ENCODE results near the gene MED23. TPM values are rescaled to one million over a fixed set of nuclear protein-coding genes. Genes with fewer than 3 reads are reported as not detected.
"Not testable (repeated sequence)": the region's sequence is repeated elsewhere in the genome, so short reads cannot be mapped to it uniquely, and the experiment has no call there.

MED23 gene
- total RNA-seq, 1 donor from 2014 or later = 10.8 TPM

DNA sequence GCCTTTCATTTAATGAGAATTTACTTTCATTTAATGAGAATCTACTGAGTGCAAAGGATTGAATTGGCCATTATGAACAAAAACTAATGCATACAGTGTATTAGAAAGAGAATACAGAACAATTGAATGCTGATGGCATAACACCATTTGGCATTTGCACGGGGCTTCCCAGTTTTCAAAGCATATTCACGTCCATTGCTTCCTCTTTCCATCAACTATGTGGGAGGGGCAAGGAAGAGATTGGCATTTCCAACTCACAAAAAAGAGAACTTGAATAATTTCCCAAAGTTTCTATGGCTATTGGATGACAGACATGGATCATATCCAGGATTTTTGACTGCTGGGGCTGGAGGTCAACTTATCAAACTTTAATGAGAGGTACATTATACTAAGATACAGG, 78.2 kb downstream of the MED23 start:
- no peak overlapping the region for H3K27ac ChIP-seq (replicated peaks)
- no peaks in the 10 kb centered on the region for H3K36me3 ChIP-seq
- H3K27me3 ChIP-seq (ENCODE audit: low read depth) = no peaks in the 10 kb centered on the region
- TF ChIP-seq, protein P1, sequence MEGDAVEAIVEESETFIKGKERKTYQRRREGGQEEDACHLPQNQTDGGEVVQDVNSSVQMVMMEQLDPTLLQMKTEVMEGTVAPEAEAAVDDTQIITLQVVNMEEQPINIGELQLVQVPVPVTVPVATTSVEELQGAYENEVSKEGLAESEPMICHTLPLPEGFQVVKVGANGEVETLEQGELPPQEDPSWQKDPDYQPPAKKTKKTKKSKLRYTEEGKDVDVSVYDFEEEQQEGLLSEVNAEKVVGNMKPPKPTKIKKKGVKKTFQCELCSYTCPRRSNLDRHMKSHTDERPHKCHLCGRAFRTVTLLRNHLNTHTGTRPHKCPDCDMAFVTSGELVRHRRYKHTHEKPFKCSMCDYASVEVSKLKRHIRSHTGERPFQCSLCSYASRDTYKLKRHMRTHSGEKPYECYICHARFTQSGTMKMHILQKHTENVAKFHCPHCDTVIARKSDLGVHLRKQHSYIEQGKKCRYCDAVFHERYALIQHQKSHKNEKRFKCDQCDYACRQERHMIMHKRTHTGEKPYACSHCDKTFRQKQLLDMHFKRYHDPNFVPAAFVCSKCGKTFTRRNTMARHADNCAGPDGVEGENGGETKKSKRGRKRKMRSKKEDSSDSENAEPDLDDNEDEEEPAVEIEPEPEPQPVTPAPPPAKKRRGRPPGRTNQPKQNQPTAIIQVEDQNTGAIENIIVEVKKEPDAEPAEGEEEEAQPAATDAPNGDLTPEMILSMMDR (IDR thresholded peaks at IDR 0.05; ENCODE audit: borderline replicate concordance) = no peak
- H3K9me3 ChIP-seq (replicated peaks) = no peaks in the 10 kb centered on the region
- DNase-seq = no peak
- intact Hi-C loops (cut with micrococcal nuclease) = no loop called here
- no peak overlapping the region for H3K4me3 ChIP-seq
- H3K4me1 ChIP-seq = no peaks in the 10 kb centered on the region

DNA sequence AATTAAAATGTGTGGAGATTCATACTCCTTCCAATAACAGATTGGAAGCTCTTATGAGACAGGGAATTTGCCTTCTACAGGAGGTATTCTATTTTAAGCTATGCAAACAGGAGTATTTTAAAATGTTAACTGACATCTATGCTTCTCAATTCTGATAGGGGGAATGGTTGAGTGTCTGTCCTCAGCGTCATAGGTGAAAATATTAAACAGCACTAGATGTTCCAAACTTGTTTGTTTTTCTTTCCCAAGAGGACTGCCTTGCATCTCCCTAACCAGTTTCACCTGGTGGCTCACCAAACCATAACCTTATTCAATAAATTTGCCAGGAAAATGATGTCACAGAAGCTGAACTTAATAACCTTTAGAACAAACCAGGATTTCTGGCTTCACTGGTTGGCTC, 79.6 kb downstream of the MED23 start:
- Histone ChIP-seq H3K27ac (replicated peaks) (no peak overlapping the region), H3K27me3 (ENCODE audit: low read depth) (no peaks in the 10 kb centered on the region), H3K4me1 (no peaks in the 10 kb centered on the region), H3K4me3 (no peak overlapping the region), H3K9me3 (replicated peaks) (peaks cover 1% of the 10 kb centered on the region), H3K36me3 (no peaks in the 10 kb centered on the region)
- intact Hi-C loops (cut with micrococcal nuclease) = no loop called here
- no peak for DNase-seq
- TF ChIP-seq, protein P1 (IDR thresholded peaks at IDR 0.05; ENCODE audit: borderline replicate concordance) = no peak

DNA sequence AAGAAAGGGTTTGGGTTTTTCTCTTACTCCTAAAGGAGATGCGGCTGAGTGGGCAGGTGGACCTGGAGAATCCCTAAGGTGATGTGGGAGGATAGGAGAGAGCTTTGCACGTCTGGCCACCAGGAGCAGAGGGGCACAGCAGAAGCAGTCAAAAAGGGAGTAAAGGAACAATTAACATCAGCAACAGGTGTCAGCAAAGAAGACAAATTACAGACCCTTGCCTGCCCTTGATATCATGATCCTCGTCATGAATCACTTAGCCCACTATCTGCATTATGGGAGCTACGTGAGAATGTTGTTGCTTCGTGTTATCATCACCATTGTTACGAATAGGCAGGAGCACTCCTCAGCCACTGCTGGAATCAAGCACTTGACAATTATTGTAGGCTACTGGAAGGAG, 80.6 kb downstream of the MED23 start:
- Histone ChIP-seq H3K36me3 (no peaks in the 10 kb centered on the region), H3K4me3 (no peak overlapping the region), H3K9me3 (replicated peaks) (peaks cover 5% of the 10 kb centered on the region), H3K27ac (replicated peaks) (no peak overlapping the region), H3K4me1 (no peaks in the 10 kb centered on the region), H3K27me3 (ENCODE audit: low read depth) (no peaks in the 10 kb centered on the region)
- TF ChIP-seq, protein P1 (IDR thresholded peaks at IDR 0.05; ENCODE audit: borderline replicate concordance) = no peak
- no peak for DNase-seq
- intact Hi-C loops (cut with micrococcal nuclease) = no loop called here

DNA sequence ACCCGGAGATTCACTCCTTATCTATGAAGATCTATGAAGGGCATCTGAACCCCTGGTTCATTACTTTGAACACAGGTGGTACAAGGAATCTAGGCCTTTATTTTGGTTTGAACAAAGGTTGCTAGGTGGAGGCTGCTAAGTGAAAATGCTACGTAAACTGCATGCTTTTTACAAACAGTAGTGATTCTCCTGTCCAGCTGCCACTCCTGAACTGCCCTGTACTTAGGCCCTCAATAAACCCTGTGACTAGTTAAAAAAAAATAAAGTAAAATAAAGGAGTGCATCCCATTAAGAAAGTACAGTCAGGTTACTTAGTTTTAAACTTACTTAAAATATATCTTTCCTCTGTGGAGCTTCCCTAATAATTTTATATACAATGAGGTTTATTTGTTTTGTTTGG, 82.7 kb downstream of the MED23 start:
- H3K4me1 ChIP-seq = no peaks in the 10 kb centered on the region
- intact Hi-C loops (cut with micrococcal nuclease) = no loop called here
- H3K27ac ChIP-seq (replicated peaks) = no peak overlapping the region
- H3K9me3 ChIP-seq (replicated peaks) = peaks cover 5% of the 10 kb centered on the region
- TF ChIP-seq, protein P1 (IDR thresholded peaks at IDR 0.05; ENCODE audit: borderline replicate concordance) = no peak
- H3K36me3 ChIP-seq = no peaks in the 10 kb centered on the region
- no peak for DNase-seq
- no peak overlapping the region for H3K4me3 ChIP-seq
- H3K27me3 ChIP-seq (ENCODE audit: low read depth) = no peaks in the 10 kb centered on the region

DNA sequence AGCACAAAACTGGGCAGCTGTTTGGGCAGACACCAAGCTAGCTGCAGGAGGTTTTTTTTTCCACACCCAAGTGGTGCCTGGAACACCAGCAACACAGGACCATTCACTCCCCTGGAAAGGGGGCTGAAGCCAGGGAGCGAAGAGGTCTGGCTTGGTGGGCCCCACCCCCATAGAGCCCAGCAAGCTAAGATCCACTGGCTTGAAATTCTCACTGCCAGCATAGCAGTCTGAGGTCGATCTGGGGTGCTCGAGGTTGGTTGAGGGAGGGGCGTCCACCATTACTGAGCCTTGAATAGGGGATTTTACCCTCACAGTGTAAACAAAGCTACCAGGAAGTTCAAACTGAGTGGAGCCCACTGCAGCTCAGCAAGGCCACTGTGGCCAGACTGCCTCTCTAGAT, 89.4 kb downstream of the MED23 start:
- H3K27ac ChIP-seq (replicated peaks); H3K36me3 ChIP-seq; H3K27me3 ChIP-seq (ENCODE audit: low read depth); DNase-seq; H3K9me3 ChIP-seq (replicated peaks); H3K4me1 ChIP-seq; H3K4me3 ChIP-seq: not testable (repeated sequence)
- intact Hi-C loops (cut with micrococcal nuclease) = loop anchor here (10.0 kb wide), 2 partner anchors 344 to 654 kb away; no protein-coding TSS in a partner anchor

DNA sequence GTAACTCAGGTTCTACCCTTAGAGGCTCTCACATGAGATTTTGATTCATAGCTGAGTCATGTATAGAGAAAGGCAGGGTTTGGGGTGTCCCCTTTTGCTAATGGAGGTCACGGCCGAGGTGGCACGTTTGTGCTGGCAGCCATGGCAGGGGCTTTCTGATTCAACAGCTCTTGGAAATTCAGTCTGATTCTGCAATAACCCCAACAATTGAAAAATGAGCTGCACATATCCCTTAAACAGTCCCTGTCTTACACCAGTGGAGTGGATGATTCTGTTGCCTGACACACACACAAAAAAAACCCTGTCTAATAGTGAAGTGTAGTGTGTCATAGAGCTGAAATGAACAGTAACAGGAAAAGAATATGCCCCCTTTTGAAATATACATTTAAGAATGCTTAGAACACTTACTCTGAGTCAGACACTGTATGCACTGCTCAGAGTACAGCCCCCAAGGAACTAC, 95.4 kb downstream of the MED23 start:
- Histone ChIP-seq H3K9me3 (replicated peaks) (peaks cover 4% of the 10 kb centered on the region), H3K27ac (replicated peaks) (no peak overlapping the region), H3K4me3 (no peak overlapping the region), H3K27me3 (ENCODE audit: low read depth) (no peaks in the 10 kb centered on the region), H3K4me1 (no peaks in the 10 kb centered on the region), H3K36me3 (no peaks in the 10 kb centered on the region)
- intact Hi-C loops (cut with micrococcal nuclease) = loop anchor here (10.0 kb wide), 2 partner anchors 338 to 648 kb away; no protein-coding TSS in a partner anchor
- DNase-seq = no peak
- TF ChIP-seq, protein P1 (IDR thresholded peaks at IDR 0.05; ENCODE audit: borderline replicate concordance) = no peak

DNA sequence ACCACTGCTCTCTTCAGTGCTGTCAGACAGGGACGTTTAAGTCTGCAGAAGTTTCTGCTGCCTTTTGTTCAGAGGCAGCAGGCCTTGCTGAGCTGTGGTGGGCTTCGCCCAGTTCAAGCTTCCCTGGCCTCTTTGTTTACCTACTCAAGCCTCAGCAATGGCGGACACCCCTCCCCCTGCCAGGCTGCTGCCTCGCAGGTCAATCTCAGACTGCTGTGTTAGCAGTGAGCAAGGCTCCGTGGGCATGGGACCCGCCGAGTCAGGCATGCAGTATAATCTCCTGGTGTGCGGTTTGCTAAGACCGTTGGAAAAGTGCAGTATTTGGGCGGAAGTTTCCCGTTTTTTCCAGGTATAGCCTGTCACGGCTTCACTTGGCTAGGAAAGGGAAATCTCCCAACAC, 96.4 kb downstream of the MED23 start:
- DNase-seq; H3K4me3 ChIP-seq; H3K4me1 ChIP-seq; H3K36me3 ChIP-seq; H3K9me3 ChIP-seq (replicated peaks); H3K27ac ChIP-seq (replicated peaks); H3K27me3 ChIP-seq (ENCODE audit: low read depth): not testable (repeated sequence)
- intact Hi-C loops (cut with micrococcal nuclease) = loop anchor here (10.0 kb wide), 2 partner anchors 337 to 647 kb away; no protein-coding TSS in a partner anchor

DNA sequence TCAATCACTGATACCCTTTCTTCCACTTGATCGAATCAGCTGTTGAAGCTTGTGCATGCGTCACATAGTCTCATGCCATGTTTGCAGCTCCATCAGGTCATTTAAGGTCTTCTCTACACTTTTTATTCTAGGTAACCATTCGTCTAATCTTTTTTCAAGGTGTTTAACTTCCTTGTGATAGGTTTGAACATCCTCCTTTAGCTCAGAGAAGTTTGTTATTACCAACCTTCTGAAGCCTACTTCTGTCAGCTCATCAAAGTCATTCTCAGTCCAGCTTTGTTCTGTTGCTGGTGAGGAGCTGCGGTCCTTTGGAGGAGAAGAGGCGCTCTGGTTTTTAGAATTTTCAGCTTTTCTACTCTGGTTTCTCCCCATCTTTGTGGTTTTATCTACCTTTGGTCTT, 97.1 kb downstream of the MED23 start:
- intact Hi-C loops (cut with micrococcal nuclease) = loop anchor here (10.0 kb wide), 2 partner anchors 336 to 646 kb away; no protein-coding TSS in a partner anchor
- H3K4me1 ChIP-seq; H3K9me3 ChIP-seq (replicated peaks); H3K27me3 ChIP-seq (ENCODE audit: low read depth); DNase-seq; H3K36me3 ChIP-seq; H3K27ac ChIP-seq (replicated peaks); H3K4me3 ChIP-seq: not testable (repeated sequence)
